AG09319 (cell line): Measurements from ENCODE around the gene MAP3K1.

Source experiments
- DNase-seq: peaks from one replicate; pipeline ENCODE4 v3.0.0-alpha.2; 2010; ENCODE audit warnings: low read depth; ENCODE audit errors: extremely low read depth
- CTCF ChIP-seq: IDR thresholded peaks from 2 replicates; pipeline ENCODE4 v1.5.1; 2011; ENCODE audit warnings: low read depth, mild to moderate bottlenecking, inconsistent platforms, low read length, moderate library complexity

Gene MAP3K1

GRCh38 chr5:56848206-56848605, 32.9 kb downstream of the MAP3K1 start:
- no peak for DNase-seq

GRCh38 chr5:56849671-56850070, 34.3 kb downstream of the MAP3K1 start:
- TF ChIP-seq CTCF = no peak
- DNase-seq = no peak

More at GRCh38 chr5:56848206-56848605, 32.9 kb downstream of the MAP3K1 start:
- TF ChIP-seq CTCF = no peak

GRCh38 chr5:56850423-56850822, 35.1 kb downstream of the MAP3K1 start:
- TF ChIP-seq CTCF = no peak
- no peak for DNase-seq

GRCh38 chr5:56851258-56851941, 36.1 kb downstream of the MAP3K1 start:
- TF ChIP-seq CTCF = no peak
- DNase-seq = no peak

- TF ChIP-seq CTCF = no peak
- no peak for DNase-seq
Observed at GRCh38 chr5:56852228-56853000, 37.1 kb downstream of the MAP3K1 start.

GRCh38 chr5:56853698-56854097, 38.3 kb downstream of the MAP3K1 start:
- TF ChIP-seq CTCF = no peak
- no peak for DNase-seq

- TF ChIP-seq CTCF = no peak
- no peak for DNase-seq
Observed at GRCh38 chr5:56854920-56855319, 39.6 kb downstream of the MAP3K1 start.
